Neural cell (in vitro differentiated cells): Measurements from ENCODE around the gene RABGAP1L.

Experiments
- CTCF ChIP-seq: fragments of 450-650 bp; IDR thresholded peaks from 2 replicates; pipeline ENCODE4 v1.5.1; 2014; ENCODE audit warnings: antibody characterized with exemption, mild to moderate bottlenecking, moderate library complexity; ENCODE audit not compliant: poor library complexity, severe bottlenecking
- EP300 ChIP-seq: fragments of 450-650 bp; conservative IDR thresholded peaks from 2 replicates; pipeline ENCODE4 v1.6.1; 2014; ENCODE audit warnings: antibody characterized with exemption, mild to moderate bottlenecking, moderate library complexity; ENCODE audit not compliant: poor library complexity, severe bottlenecking
- EZH2 ChIP-seq: fragments of 200-600, 300-800 bp; shearing (Covaris generic), sonication (generic); IDR thresholded peaks from 2 replicates; pipeline ENCODE4 v1.6.1; 2014; ENCODE audit warnings: antibody characterized with exemption, low read length, borderline replicate concordance, mild to moderate bottlenecking; ENCODE audit not compliant: insufficient read depth, poor library complexity, severe bottlenecking
- MXI1 ChIP-seq: fragments of 450-650 bp; conservative IDR thresholded peaks from 2 replicates; pipeline ENCODE4 v1.6.1; 2014; ENCODE audit warnings: antibody characterized with exemption, mild to moderate bottlenecking; ENCODE audit not compliant: poor library complexity, severe bottlenecking
- POLR2AphosphoS5 ChIP-seq: IDR thresholded peaks from 2 replicates; pipeline ENCODE4 v1.6.1; 2012
- RAD21 ChIP-seq: fragments of 450-650 bp; conservative IDR thresholded peaks from 2 replicates; pipeline ENCODE4 v1.6.1; 2014; ENCODE audit warnings: antibody characterized with exemption, mild to moderate bottlenecking, moderate library complexity
- REST ChIP-seq: IDR thresholded peaks from 2 replicates; pipeline ENCODE4 v1.6.1; 2012; ENCODE audit warnings: borderline replicate concordance
- SMC3 ChIP-seq: fragments of 450-650 bp; conservative IDR thresholded peaks from 2 replicates; pipeline ENCODE4 v1.6.1; 2014; ENCODE audit warnings: antibody characterized with exemption, mild to moderate bottlenecking, moderate library complexity; ENCODE audit not compliant: poor library complexity
- TAF1 ChIP-seq: IDR thresholded peaks from 2 replicates; pipeline ENCODE4 v1.6.1; 2012; ENCODE audit warnings: low read depth

- TF ChIP-seq CTCF (no peak), EP300 (no peak), RAD21 (no peak), EZH2 (no peak), POLR2AphosphoS5 (no peak), MXI1 (no peak), REST (no peak), SMC3 (no peak), TAF1 (no peak)
These were observed 32.1 kb downstream of the RABGAP1L start for GRCh38 chr1:174191349-174191862.
